ENCODE results near the gene TULP4. TPM values are rescaled to one million over a fixed set of nuclear protein-coding genes. Genes with fewer than 3 reads are reported as not detected.

Gene TULP4
- total and polyA plus RNA-seq, 2 of the 8 experiments (the other 6 are each of a cell fraction or from before 2014, with no cell fraction given), result 7.7 to 51.6 TPM

GRCh38 chr6:158498362-158498761 is 186.1 kb downstream of the TULP4 start:
- peaks cover 0 to 23% (median 8%) of the 10 kb centered on the region in 4 experiments; a peak in 5 of 8 replicates for H3K36me3 ChIP-seq (ENCODE audit: control insufficient read depth in 2 of 4, insufficient read depth in 4 of 4, low read length in 3 of 4)
- no peak overlapping the region for H2AK5ac ChIP-seq (ENCODE audit: low read depth, low read length)
- H3K18ac ChIP-seq (ENCODE audit: extremely low read depth, low read length), result no peak overlapping the region
- no peak overlapping the region for H2BK20ac ChIP-seq (ENCODE audit: low read length)
- H2AFZ ChIP-seq (ENCODE audit: low read length), result no peak overlapping the region
- no peaks in the 10 kb centered on the region for H3K9me3 ChIP-seq (ENCODE audit: insufficient read depth in 2 of 2, low read depth in 1 of 2, low read length in 1 of 2)
- H3K9ac ChIP-seq (replicated peaks in 1 of 4; ENCODE audit: extremely low read depth in 1 of 4, low read depth in 3 of 4, low read length in 3 of 4), result no peak overlapping the region
- ChIA-PET POLR2A (ENCODE audit: partially characterized antibody) (interaction anchor here (1.2 kb wide), 1 partner anchor 277 kb away, joined by 4 read pairs; no protein-coding TSS in a partner anchor), CTCF (ENCODE audit: partially characterized antibody) (interaction anchor here (0.7 to 1.9 kb wide), 3 partner anchors 12 to 281 kb away, joined by 3 to 8 read pairs (median 4); no protein-coding TSS in a partner anchor)
- H2BK5ac ChIP-seq (ENCODE audit: low read depth, low read length), result no peak overlapping the region
- no peak overlapping the region for H2BK12ac ChIP-seq (ENCODE audit: low read depth, low read length)
- no peak overlapping the region for H3K4me2 ChIP-seq (ENCODE audit: insufficient read depth in 1 of 2, low read depth in 2 of 2, low read length in 2 of 2)
- H3K79me2 ChIP-seq (ENCODE audit: control insufficient read depth in 1 of 2, insufficient read depth in 2 of 2, low read length in 2 of 2), result no peaks in the 10 kb centered on the region
- no peaks in the 10 kb centered on the region for H3K27me3 ChIP-seq (replicated peaks in 1 of 4; ENCODE audit: control insufficient read depth in 3 of 4, extremely low read depth in 1 of 4, insufficient read depth in 3 of 4, low read length in 3 of 4)
- H3K4me3 ChIP-seq (ENCODE audit: extremely low read depth in 1 of 4, insufficient read depth in 2 of 4, low read depth in 3 of 4, low read length in 4 of 4), result no peak overlapping the region
- WGBS, 2 experiments (ENCODE audit: extremely low coverage in 1 of 2, insufficient coverage in 1 of 2, insufficient read length in 1 of 2, insufficient replicate concordance in 2 of 2, low coverage in 1 of 2, low lambda C conversion rate in 2 of 2, missing lambda C conversion rate in 1 of 2), result 93% methylated on average over 6 of the region's 6 CpGs; no CpG with 5 or more reads in 1 of the 2 experiments
- FAIRE-seq, result no peak
- H4K5ac ChIP-seq (ENCODE audit: insufficient read length, low read depth, low read length), result no peak overlapping the region
- DNase-seq (ENCODE audit: low read depth in 1 of 2, low spot score in 2 of 2), result no peak
- no peaks in the 10 kb centered on the region for H4K20me1 ChIP-seq (replicated peaks in 1 of 2; ENCODE audit: control insufficient read depth in 1 of 2, insufficient read depth in 2 of 2, low read length in 2 of 2)
- H2BK15ac ChIP-seq (ENCODE audit: low read length), result no peak overlapping the region
- H2BK120ac ChIP-seq (replicated peaks; ENCODE audit: low read depth, low read length), result no peak overlapping the region
- no peaks in the 10 kb centered on the region for H3K23me2 ChIP-seq (ENCODE audit: low read depth, low read length)
- no peak overlapping the region for H3K56ac ChIP-seq (replicated peaks; ENCODE audit: insufficient read length, low read depth, low read length)
- H3K4me1 ChIP-seq (replicated peaks in 1 of 4; ENCODE audit: control insufficient read depth in 3 of 4, insufficient read depth in 4 of 4, low read length in 3 of 4), result no peaks in the 10 kb centered on the region
- no peak overlapping the region for H3K4ac ChIP-seq (replicated peaks; ENCODE audit: insufficient read length, low read depth, low read length)
- H3K23ac ChIP-seq (ENCODE audit: insufficient read length), result no peak overlapping the region
- no peak overlapping the region for H3K27ac ChIP-seq (ENCODE audit: low read depth, low read length)
- no peaks in the 10 kb centered on the region for H3K79me1 ChIP-seq (ENCODE audit: low read depth, low read length)
- H4K8ac ChIP-seq (ENCODE audit: extremely low read depth, insufficient read depth, low read length), result no peak overlapping the region
- no peak overlapping the region for H4K91ac ChIP-seq (replicated peaks; ENCODE audit: insufficient read length, low read length)
- no peak overlapping the region for H3K14ac ChIP-seq (ENCODE audit: insufficient read length)
- no peak for TF ChIP-seq SIN3A (conservative IDR thresholded peaks at IDR 0.05 in 1 of 2, IDR thresholded peaks at IDR 0.05 in 1 of 2; ENCODE audit: low read depth in 1 of 2, low read length in 2 of 2)
- TF ChIP-seq EGR1 (IDR thresholded peaks at IDR 0.05; ENCODE audit: borderline replicate concordance, low read depth, low read length), result no peak
- TF ChIP-seq CHD1 (IDR thresholded peaks at IDR 0.05; ENCODE audit: low read depth, low read length), result no peak
- TF ChIP-seq PHF8 (conservative IDR thresholded peaks at IDR 0.05; ENCODE audit: low read depth, low read length), result no peak
- TF ChIP-seq RXRA (IDR thresholded peaks at IDR 0.05; ENCODE audit: insufficient read depth, low read depth, low read length), result no peak
- TF ChIP-seq TAF1 (IDR thresholded peaks at IDR 0.05; ENCODE audit: low read depth, low read length), result no peak
- no peak for TF ChIP-seq NRF1 (IDR thresholded peaks at IDR 0.05; ENCODE audit: low read depth, low read length)
- no peak for TF ChIP-seq BCL11A (IDR thresholded peaks at IDR 0.05; ENCODE audit: low read depth in 2 of 2, low read length in 2 of 2)
- TF ChIP-seq RNF2 (IDR thresholded peaks at IDR 0.05; ENCODE audit: borderline replicate concordance, low read depth, low read length, missing control alignments, poor library complexity, severe bottlenecking), result no peak
- no peak for TF ChIP-seq YY1 (IDR thresholded peaks at IDR 0.05; ENCODE audit: low read depth, low read length)
- no peak for TF ChIP-seq CBX8 (IDR thresholded peaks at IDR 0.05; ENCODE audit: borderline replicate concordance, low read depth, low read length)
- TF ChIP-seq NANOG (IDR thresholded peaks at IDR 0.05; ENCODE audit: insufficient read depth, low read depth, low read length, poor library complexity, severe bottlenecking), result no peak
- no peak for TF ChIP-seq SAP30 (IDR thresholded peaks at IDR 0.05; ENCODE audit: insufficient read depth, insufficient replicate concordance, low read length)
- TF ChIP-seq SUZ12 (IDR thresholded peaks at IDR 0.05; ENCODE audit: low read length), result no peak
